Ascending aorta (tissue), 2 donors: Measurements from ENCODE around the gene TUBGCP2. TPM values are rescaled to one million over a fixed set of nuclear protein-coding genes. Genes with fewer than 3 reads are reported as not detected.

Source experiments
- DNase-seq, 2 donors: peaks; one replicate each; pipeline ENCODE4 v3.0.0-alpha.2; 2019; ENCODE audit warnings: low spot score in 2 of 2
- H3K27ac ChIP-seq, 2 donors: fragments of 200-600 bp; sonication (generic); one replicate each; pipeline ENCODE4 v1.5.1; 2016 to 2017; ENCODE audit warnings: mild to moderate bottlenecking in 1 of 2
- H3K27me3 ChIP-seq: fragments of 200-600 bp; sonication (generic); one replicate; pipeline ENCODE4 v1.5.1; 2017
- H3K36me3 ChIP-seq, 2 donors: fragments of 200-600 bp; sonication (generic); one replicate each; pipeline ENCODE4 v1.5.1; 2016
- H3K4me1 ChIP-seq, 2 donors: fragments of 200-600 bp; sonication (generic); one replicate each; pipeline ENCODE4 v1.5.1; 2016 to 2017; ENCODE audit warnings: mild to moderate bottlenecking in 1 of 2
- H3K4me3 ChIP-seq, 2 donors: fragments of 200-600 bp; sonication (generic); one replicate each; pipeline ENCODE4 v1.5.1; 2016 to 2017; ENCODE audit warnings: mild to moderate bottlenecking in 1 of 2
- H3K9me3 ChIP-seq, 2 donors: fragments of 200-600 bp; sonication (generic); one replicate each; pipeline ENCODE4 v1.5.1; 2016
- CTCF ChIP-seq, 3 experiments: fragments of 200-600 bp in 2 of 3; fragments of 450-650 bp in 1 of 3; sonication (generic) in 2 of 3; IDR thresholded peaks; one replicate each; pipeline ENCODE4 v1.5.1; 2016 to 2019; ENCODE audit warnings: antibody characterized with exemption in 3 of 3, mild to moderate bottlenecking in 1 of 3, moderate library complexity in 1 of 3
- intact Hi-C: fragments of 100-400 bp; cut with DNase I; formaldehyde crosslinking; loops from one replicate; pipeline ENCODE4 v1.15.1; 2023
- total RNA-seq: library from RNA; depleted of rRNA; stranded (reverse); fragments of >200 nt; gene quantifications from one replicate; pipeline ENCODE4 v1.1.0, GENCODE V29; 2016

Gene TUBGCP2
- total RNA-seq, 1 donor from 2014 or later: 72.4 TPM

- Histone ChIP-seq H3K4me3 (no peak overlapping the region), H3K36me3 (no peaks in the 10 kb centered on the region), H3K4me1 (peaks cover 11 to 14% of the 10 kb centered on the region in 2 donors), H3K27ac (no peak overlapping the region), H3K27me3 (peaks cover 3% of the 10 kb centered on the region), H3K9me3 (no peaks in the 10 kb centered on the region)
- intact Hi-C loops: no loop called here
- no peak for DNase-seq
- no peak for TF ChIP-seq CTCF (IDR thresholded peaks at IDR 0.05)
These were observed 53.3 kb downstream of the TUBGCP2 start for GRCh38 chr10:133255323-133255722.

- no peak for DNase-seq
- TF ChIP-seq CTCF (IDR thresholded peaks at IDR 0.05): no peak
- H3K27ac ChIP-seq: no peak overlapping the region
- H3K36me3 ChIP-seq: no peaks in the 10 kb centered on the region
- intact Hi-C loops: no loop called here
- H3K4me1 ChIP-seq: peaks cover 7 to 14% of the 10 kb centered on the region in 2 donors
- H3K4me3 ChIP-seq: no peak overlapping the region
- peaks cover 3% of the 10 kb centered on the region for H3K27me3 ChIP-seq
- no peaks in the 10 kb centered on the region for H3K9me3 ChIP-seq
These were observed 54.1 kb downstream of the TUBGCP2 start for GRCh38 chr10:133254421-133255120.

- Histone ChIP-seq H3K9me3 (no peaks in the 10 kb centered on the region), H3K27ac (no peak overlapping the region), H3K4me1 (peaks cover 4 to 7% of the 10 kb centered on the region in 2 donors), H3K27me3 (peaks cover 3% of the 10 kb centered on the region), H3K36me3 (no peaks in the 10 kb centered on the region), H3K4me3 (no peak overlapping the region)
- no peak for DNase-seq
- TF ChIP-seq CTCF (IDR thresholded peaks at IDR 0.05): no peak
- intact Hi-C loops: no loop called here
These were observed 55.2 kb downstream of the TUBGCP2 start for GRCh38 chr10:133253361-133253955.

GRCh38 chr10:133252223-133252552, 56.5 kb downstream of the TUBGCP2 start:
- TF ChIP-seq CTCF (IDR thresholded peaks at IDR 0.05): no peak

GRCh38 chr10:133251388-133252222, 57.1 kb downstream of the TUBGCP2 start:
- intact Hi-C loops: no loop called here
- H3K4me1 ChIP-seq: no peaks in the 10 kb centered on the region
- H3K9me3 ChIP-seq: no peaks in the 10 kb centered on the region
- no peak overlapping the region for H3K4me3 ChIP-seq
- no peak overlapping the region for H3K27ac ChIP-seq
- H3K27me3 ChIP-seq: peaks cover 3% of the 10 kb centered on the region
- no peak for TF ChIP-seq CTCF (IDR thresholded peaks at IDR 0.05)
- H3K36me3 ChIP-seq: no peaks in the 10 kb centered on the region
- DNase-seq: no peak

More at GRCh38 chr10:133252223-133252552, 56.5 kb downstream of the TUBGCP2 start:
- DNase-seq: no peak
- peaks cover 3% of the 10 kb centered on the region for H3K27me3 ChIP-seq
- H3K27ac ChIP-seq: no peak overlapping the region
- no peaks in the 10 kb centered on the region for H3K36me3 ChIP-seq
- no peaks in the 10 kb centered on the region for H3K4me1 ChIP-seq
- intact Hi-C loops: no loop called here
- H3K9me3 ChIP-seq: no peaks in the 10 kb centered on the region
- no peak overlapping the region for H3K4me3 ChIP-seq
